Tibial nerve (tissue), 3 donors: ENCODE measurements around the gene LIG3.

Experiments
- CTCF ChIP-seq, 5 experiments: fragments of 200-600 bp in 3 of 5; fragments of 450-650 bp in 2 of 5; sonication (generic) in 3 of 5; IDR thresholded peaks; one replicate each; pipeline ENCODE4 v1.5.1; 2016 to 2019; ENCODE audit warnings: antibody characterized with exemption in 5 of 5, mild to moderate bottlenecking in 3 of 5, moderate library complexity in 2 of 5
- POLR2A ChIP-seq, 2 donors: fragments of 450-650 bp; IDR thresholded peaks; one replicate each; pipeline ENCODE4 v1.6.1; 2017; ENCODE audit warnings: antibody characterized with exemption in 2 of 2, mild to moderate bottlenecking in 2 of 2, moderate library complexity in 2 of 2

GRCh38 chr17:35003778-35004177, 23.5 kb downstream of the LIG3 start:
- TF ChIP-seq CTCF (IDR thresholded peaks at IDR 0.05) (no peak), POLR2A (IDR thresholded peaks at IDR 0.05) (no peak)
